Sigmoid colon (tissue), 4 donors: ENCODE measurements around the gene MACROD2.

ENCODE experiments used
- CTCF ChIP-seq, 4 experiments: fragments of 450-650 bp in 3 of 4; fragments of 200-600 bp in 1 of 4; IDR thresholded peaks; one replicate each; pipeline ENCODE4 v1.5.1; 2016 to 2019; ENCODE audit warnings: antibody characterized with exemption in 4 of 4, mild to moderate bottlenecking in 3 of 4, moderate library complexity in 2 of 4
- EP300 ChIP-seq, 4 donors: sonication (generic); formaldehyde crosslinking; IDR thresholded peaks; one replicate each; pipeline ENCODE4 v1.6.1; 2017; ENCODE audit warnings: antibody characterized with exemption in 4 of 4
- POLR2A ChIP-seq, 2 donors: fragments of 450-650 bp; IDR thresholded peaks; one replicate each; pipeline ENCODE4 v1.6.1; 2016; ENCODE audit warnings: antibody characterized with exemption in 2 of 2, mild to moderate bottlenecking in 2 of 2, moderate library complexity in 2 of 2
- POLR2AphosphoS5 ChIP-seq, 4 donors: sonication (generic); formaldehyde crosslinking; IDR thresholded peaks; one replicate each; pipeline ENCODE4 v1.6.1; 2017; ENCODE audit warnings: antibody characterized with exemption in 4 of 4

GRCh38 chr20:15860850-15861249 lies 1865.5 kb downstream of the MACROD2 start:
- TF ChIP-seq CTCF (IDR thresholded peaks at IDR 0.05) (no peak), POLR2A (IDR thresholded peaks at IDR 0.05) (no peak), EP300 (IDR thresholded peaks at IDR 0.05) (no peak), POLR2AphosphoS5 (IDR thresholded peaks at IDR 0.05) (no peak)
